HepG2 (cell line): Measurements from ENCODE around the gene ALK. TPM values are rescaled to one million over a fixed set of nuclear protein-coding genes. Genes with fewer than 3 reads are reported as not detected.

Experiments used
- ATAC-seq: fragments of 200-7000 bp; cut with Tn5 transposase; 3 replicates; pipeline ENCODE4 v1.9.1; 2020; ENCODE audit warnings: mild to moderate bottlenecking, moderate library complexity
- BruUV-seq: library from RNA; stranded (reverse); fragments of 400-500 nt; replicated peaks from 2 replicates; lab custom pipeline; 2021; lab: Mats Ljungman, UMichigan
- CTCF ChIA-PET: fragments of 300-600 bp; formaldehyde crosslinking; extraction: SDS; loops from one replicate; lab custom pipeline; 2021; ENCODE audit warnings: low total read pairs, inconsistent platforms, low intra/inter-chr PET ratio; lab: Yijun Ruan, JAX
- POLR2A ChIA-PET: fragments of 350-600 bp; sonication (Branson Sonifier 250); formaldehyde crosslinking; loops from one replicate; lab custom pipeline; 2020; ENCODE audit warnings: antibody characterized with exemption, inconsistent platforms; lab: Yijun Ruan, JAX
- DNase-seq: peaks from one replicate; pipeline ENCODE4 v3.0.0-alpha.2; 2015; ENCODE audit warnings: low spot score
- FAIRE-seq: peaks from 3 replicates; lab custom pipeline; 2011; peaks lifted over from hg19 to GRCh38; lab: Jason Lieb, UNC
- H2AFZ ChIP-seq: one replicate; pipeline ENCODE4 v1.6.1; 2011; ENCODE audit warnings: low read length, inconsistent platforms
- H3K27ac ChIP-seq: fragments of 300-600 bp; 3 replicates; pipeline ENCODE4 v1.8.0; 2011; ENCODE audit warnings: mixed run types, mild to moderate bottlenecking, mixed read lengths, low read length, inconsistent platforms; ENCODE audit not compliant: insufficient read depth; ENCODE audit errors: extremely low read length
- H3K27me3 ChIP-seq, 2 experiments: fragments of 200-600 bp in 1 of 2; 2 replicates in 1 of 2; 3 replicates in 1 of 2; pipeline versions ENCODE4 v1.6.0 to v1.8.0; 2011; ENCODE audit warnings: low read length in 2 of 2, mild to moderate bottlenecking in 2 of 2, moderate library complexity in 2 of 2, inconsistent platforms in 1 of 2; ENCODE audit not compliant: insufficient read depth in 2 of 2, control insufficient read depth in 1 of 2
- H3K36me3 ChIP-seq, 2 experiments: fragments of 200-600 bp in 1 of 2; replicated peaks in 1 of 2; 2 replicates in 1 of 2; 3 replicates in 1 of 2; pipeline versions ENCODE4 v1.5.1 to v1.8.0; 2011; ENCODE audit warnings: low read length in 2 of 2, inconsistent platforms in 1 of 2; ENCODE audit not compliant: insufficient read depth in 2 of 2, control insufficient read depth in 1 of 2
- H3K4me1 ChIP-seq: 2 replicates; pipeline ENCODE4 v1.5.1; 2012; ENCODE audit warnings: low read length, inconsistent platforms; ENCODE audit not compliant: insufficient read depth
- H3K4me2 ChIP-seq: 2 replicates; pipeline ENCODE4 v1.6.0; 2011; ENCODE audit warnings: low read depth, low read length, inconsistent platforms
- H3K4me3 ChIP-seq, 3 experiments: fragments of 200-600 bp in 1 of 3; sonication (generic), shearing (Covaris generic) in 1 of 3; replicated peaks in 1 of 3; 2 replicates each; pipeline ENCODE4 v1.5.1; 2011 to 2016; ENCODE audit warnings: low read length in 3 of 3, inconsistent platforms in 2 of 3, low read depth in 2 of 3, mild to moderate bottlenecking in 2 of 3, control low read depth in 1 of 3, mixed read lengths in 1 of 3; ENCODE audit not compliant: insufficient read depth in 1 of 3
- H3K79me2 ChIP-seq: one replicate; pipeline ENCODE4 v1.6.1; 2011; ENCODE audit warnings: low read length, inconsistent platforms; ENCODE audit not compliant: insufficient read depth
- H3K9ac ChIP-seq: 2 replicates; pipeline ENCODE4 v1.6.0; 2011; ENCODE audit warnings: mild to moderate bottlenecking, low read depth, low read length, inconsistent platforms; ENCODE audit not compliant: insufficient read depth
- H3K9me3 ChIP-seq: 2 replicates; pipeline ENCODE4 v1.5.1; 2012; ENCODE audit warnings: mild to moderate bottlenecking, low read length
- H4K20me1 ChIP-seq: 2 replicates; pipeline ENCODE4 v1.6.0; 2011; ENCODE audit warnings: inconsistent platforms, mild to moderate bottlenecking, low read length, moderate library complexity; ENCODE audit not compliant: insufficient read depth
- FOSL2 ChIP-seq: sonication (generic); formaldehyde crosslinking; IDR thresholded peaks from 2 replicates; pipeline ENCODE4 v1.4.0; 2020; ENCODE audit warnings: missing genetic modification reagents
- HNRNPK ChIP-seq: fragments of 200-400 bp; formaldehyde crosslinking; IDR thresholded peaks from 2 replicates; pipeline ENCODE4 v1.6.1; 2018; ENCODE audit warnings: low read length, low read depth, moderate library complexity, mild to moderate bottlenecking; ENCODE audit not compliant: poor library complexity, severe bottlenecking
- SNRNP70 ChIP-seq: fragments of 200-400 bp; formaldehyde crosslinking; IDR thresholded peaks from 2 replicates; pipeline ENCODE4 v1.6.1; 2017; ENCODE audit warnings: mild to moderate bottlenecking, low read depth, low read length, moderate library complexity
- YEATS4 ChIP-seq: sonication (generic); formaldehyde crosslinking; IDR thresholded peaks from 2 replicates; pipeline ENCODE4 v1.4.0; 2020; ENCODE audit warnings: missing genetic modification reagents, borderline replicate concordance
- ZFP1 ChIP-seq: IDR thresholded peaks from 2 replicates; pipeline ENCODE4 v1.6.1; 2016
- ZFP36L2 ChIP-seq: sonication (generic); formaldehyde crosslinking; IDR thresholded peaks from 2 replicates; pipeline ENCODE4 v1.4.0; 2020; ENCODE audit warnings: missing genetic modification reagents
- ZNF20 ChIP-seq: sonication (generic); formaldehyde crosslinking; IDR thresholded peaks from 2 replicates; pipeline ENCODE4 v1.4.0; 2020; ENCODE audit warnings: mild to moderate bottlenecking, moderate library complexity, missing genetic modification reagents
- ZNF350 ChIP-seq: sonication (generic); formaldehyde crosslinking; IDR thresholded peaks from 2 replicates; pipeline ENCODE4 v1.4.0; 2020; ENCODE audit warnings: mild to moderate bottlenecking, low read depth, missing genetic modification reagents, borderline replicate concordance
- ZNF383 ChIP-seq: sonication (generic); formaldehyde crosslinking; IDR thresholded peaks from 2 replicates; pipeline ENCODE4 v1.4.0; 2020; ENCODE audit warnings: missing genetic modification reagents, mild to moderate bottlenecking, borderline replicate concordance
- ZNF563 ChIP-seq: sonication (generic); formaldehyde crosslinking; IDR thresholded peaks from 2 replicates; pipeline ENCODE4 v1.8.0; 2022; ENCODE audit warnings: mild to moderate bottlenecking, moderate library complexity, missing genetic modification reagents
- ZZZ3 ChIP-seq: sonication (generic); formaldehyde crosslinking; IDR thresholded peaks from 2 replicates; pipeline ENCODE4 v1.4.0; 2020; ENCODE audit warnings: missing genetic modification reagents, mild to moderate bottlenecking, borderline replicate concordance
- WGBS: methylation state at CpG from one replicate; pipeline ENCODE4 v1.1.6; 2017; ENCODE audit warnings: low lambda C conversion rate; 5-methylcytosine and 5-hydroxymethylcytosine counted together
- in situ Hi-C: cut with HindIII; loops from 2 replicates; pipeline ENCODE4 v1.10.0; 2017; ENCODE audit warnings: low pct_unique_long_range_greater_than_20kb; ENCODE audit not compliant: extremely low pct_ligation_motif_present
- intact Hi-C: fragments of 100-400 bp; cut with micrococcal nuclease; formaldehyde crosslinking; loops from one replicate; pipeline ENCODE4 v1.10.0; 2022; ENCODE audit not compliant: unreplicated experiment
- polyA plus RNA-seq, 8 experiments: library from polyadenylated mRNA; depleted of rRNA in 3 of 8; stranded (reverse) in 7 of 8; unstranded in 1 of 8; fragments of >200 nt; fragmentation: Illumina TruSeq in 4 of 8; extraction: Trizol in 4 of 8; gene quantifications; 2 replicates each; pipeline versions ENCODE4 v1.2.1 to v1.2.3, GENCODE V29; 2011 to 2016; ENCODE audit warnings: low read depth in 4 of 8, missing spikeins in 1 of 8, mixed read lengths in 1 of 8; ENCODE audit not compliant: insufficient read depth in 1 of 8
- total RNA-seq, 5 experiments: library from RNA; depleted of rRNA; stranded (reverse); fragments of >200 nt; fragmentation: Illumina TruSeq; extraction: Trizol; gene quantifications; 2 replicates each; pipeline ENCODE4 v1.2.3, GENCODE V29; 2016; ENCODE audit warnings: low read depth in 1 of 5
- TF ChIP-seq, protein P1 (sequence below): IDR thresholded peaks from 2 replicates; pipeline ENCODE4 v1.6.1; 2018; ENCODE audit warnings: missing genetic modification reagents, mild to moderate bottlenecking, missing compliant biosample characterization

ALK gene
- total and polyA plus RNA-seq, 2 of the 13 experiments (the other 11 are each of a cell fraction or from before 2014, with no cell fraction given): not detected

DNA sequence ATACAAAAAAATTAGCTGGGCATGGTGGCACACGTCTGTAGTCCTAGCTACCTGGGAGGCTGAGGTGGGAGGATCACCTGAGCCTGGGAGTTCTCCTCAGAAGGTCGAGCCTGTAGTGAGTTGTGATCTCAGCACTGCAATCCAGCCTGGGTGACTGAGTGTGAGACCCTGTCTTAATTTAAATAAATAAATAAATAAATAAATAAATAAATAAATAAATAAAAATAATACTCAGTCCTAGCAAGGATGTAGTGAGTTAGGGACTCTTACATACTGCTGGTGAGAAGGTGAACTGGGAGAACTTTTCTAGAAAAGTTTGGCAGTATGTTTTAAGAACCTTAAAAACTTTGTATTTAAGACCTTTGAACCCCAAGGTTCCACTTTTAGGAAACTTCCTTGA is 576.1 kb downstream of the ALK start:
- Histone ChIP-seq H2AFZ (no peak overlapping the region), H3K27ac (no peak overlapping the region), H3K4me3 (no peak overlapping the region), H3K4me2 (no peak overlapping the region), H3K9ac (no peak overlapping the region), H3K36me3 (no peaks in the 10 kb centered on the region), H3K79me2 (no peaks in the 10 kb centered on the region), H3K27me3 (peaks cover 0 to 11% of the 10 kb centered on the region in 2 experiments; a peak in 1 of 5 replicates), H4K20me1 (no peaks in the 10 kb centered on the region), H3K9me3 (no peaks in the 10 kb centered on the region), H3K4me1 (no peaks in the 10 kb centered on the region)
- ChIA-PET CTCF (no interaction called here), POLR2A (no interaction called here)
- WGBS: 0% methylated on average over 2 of the region's 2 CpGs
- TF ChIP-seq HNRNPK (no peak), YEATS4 (CRISPR knock-in tag) (no peak), ZNF20 (CRISPR knock-in tag) (no peak), ZFP36L2 (CRISPR knock-in tag) (no peak)
- no TSS peak for BruUV-seq
- DNase-seq (no peak), ATAC-seq (no peak), FAIRE-seq (no peak)
- intact Hi-C loops: no loop called here
- in situ Hi-C loops: no loop called here

DNA sequence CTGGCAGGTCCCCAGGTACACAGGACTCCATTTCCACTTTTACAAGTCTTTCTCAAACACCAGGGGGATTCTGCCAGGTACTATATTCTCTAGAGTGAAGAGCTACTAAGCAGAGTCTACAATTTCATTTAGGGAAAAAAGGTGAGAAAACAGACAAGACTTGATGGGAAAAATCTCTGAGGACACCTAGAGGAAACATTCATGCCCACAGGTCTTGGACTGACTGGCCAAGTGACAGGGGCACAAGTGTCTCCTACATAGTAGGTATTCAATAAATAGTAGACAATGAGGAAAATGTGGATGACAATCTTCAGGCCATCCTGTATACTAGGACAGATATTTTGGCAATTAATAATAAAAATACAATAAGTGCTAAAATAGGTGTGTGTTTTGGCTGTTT is 577.6 kb downstream of the ALK start:
- ATAC-seq (no peak), FAIRE-seq (no peak), DNase-seq (no peak)
- Histone ChIP-seq H3K9me3 (no peaks in the 10 kb centered on the region), H4K20me1 (no peaks in the 10 kb centered on the region), H3K4me1 (no peaks in the 10 kb centered on the region), H3K9ac (no peak overlapping the region), H3K4me3 (no peak overlapping the region), H3K4me2 (no peak overlapping the region), H3K27ac (no peak overlapping the region), H3K27me3 (peaks cover 0 to 15% of the 10 kb centered on the region in 2 experiments; a peak in 2 of 5 replicates), H2AFZ (no peak overlapping the region), H3K36me3 (no peaks in the 10 kb centered on the region), H3K79me2 (no peaks in the 10 kb centered on the region)
- in situ Hi-C loops (no loop called here), intact Hi-C loops (no loop called here)
- POLR2A ChIA-PET: no interaction called here
- CTCF ChIA-PET: no interaction called here
- BruUV-seq: no TSS peak
- TF ChIP-seq ZZZ3 (CRISPR knock-in tag) (no peak), ZNF350 (CRISPR knock-in tag) (no peak), ZNF563 (no peak), ZFP1 (CRISPR knock-in tag) (no peak), FOSL2 (no peak), ZNF383 (no peak), SNRNP70 (no peak)
- TF ChIP-seq, protein P1, sequence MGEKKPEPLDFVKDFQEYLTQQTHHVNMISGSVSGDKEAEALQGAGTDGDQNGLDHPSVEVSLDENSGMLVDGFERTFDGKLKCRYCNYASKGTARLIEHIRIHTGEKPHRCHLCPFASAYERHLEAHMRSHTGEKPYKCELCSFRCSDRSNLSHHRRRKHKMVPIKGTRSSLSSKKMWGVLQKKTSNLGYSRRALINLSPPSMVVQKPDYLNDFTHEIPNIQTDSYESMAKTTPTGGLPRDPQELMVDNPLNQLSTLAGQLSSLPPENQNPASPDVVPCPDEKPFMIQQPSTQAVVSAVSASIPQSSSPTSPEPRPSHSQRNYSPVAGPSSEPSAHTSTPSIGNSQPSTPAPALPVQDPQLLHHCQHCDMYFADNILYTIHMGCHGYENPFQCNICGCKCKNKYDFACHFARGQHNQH (CRISPR knock-in tag): no peak
